CD4-positive, alpha-beta T cell treated with Interleukin-17A for 4 hours (primary cell): Measurements from ENCODE around the gene CDRT4.
"Not testable (repeated sequence)": the region's sequence is repeated elsewhere in the genome, so short reads cannot be mapped to it uniquely, and the experiment has no call there.

Experiments
- DNase-seq: peaks from one replicate; pipeline ENCODE4 v3.0.0-alpha.2; 2020; ENCODE audit warnings: mixed read lengths

The CDRT4 gene

DNA sequence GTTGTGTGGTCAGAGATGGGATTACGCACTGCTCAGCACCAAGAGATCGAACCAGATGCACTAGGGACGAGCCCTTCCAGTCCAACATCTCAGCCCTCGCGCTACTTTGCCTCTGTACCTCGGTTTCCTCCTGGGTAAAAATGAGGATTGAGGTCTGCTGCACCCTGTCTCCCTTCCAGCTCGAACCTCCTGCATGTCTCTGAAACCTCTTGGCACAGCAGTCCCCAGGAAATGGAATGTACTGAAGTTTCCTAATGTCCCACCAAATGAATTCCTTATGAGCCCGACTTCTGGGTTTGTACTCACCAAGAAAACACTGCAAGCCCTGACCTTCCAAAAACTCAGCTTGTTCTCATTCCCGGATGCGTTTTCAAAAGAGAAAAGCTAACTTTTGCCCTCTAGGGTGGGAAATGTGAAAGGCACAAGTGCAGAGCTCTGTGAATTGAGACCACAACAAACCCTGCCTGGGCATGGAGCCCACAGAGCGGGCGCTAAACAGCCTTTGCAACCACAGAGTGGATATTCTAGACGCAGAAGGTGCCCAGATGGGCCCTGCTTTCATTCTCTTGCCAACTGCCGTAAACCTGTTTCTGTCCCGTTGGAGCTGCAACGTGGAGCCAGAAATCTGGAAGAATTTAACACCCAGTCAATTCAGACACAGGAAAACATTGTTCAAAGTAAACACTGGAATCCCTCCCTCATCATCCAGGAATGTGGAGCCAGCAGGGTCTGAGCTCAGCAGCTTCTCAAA is 10.3 kb downstream of the CDRT4 start:
- DNase-seq, result no peak

DNA sequence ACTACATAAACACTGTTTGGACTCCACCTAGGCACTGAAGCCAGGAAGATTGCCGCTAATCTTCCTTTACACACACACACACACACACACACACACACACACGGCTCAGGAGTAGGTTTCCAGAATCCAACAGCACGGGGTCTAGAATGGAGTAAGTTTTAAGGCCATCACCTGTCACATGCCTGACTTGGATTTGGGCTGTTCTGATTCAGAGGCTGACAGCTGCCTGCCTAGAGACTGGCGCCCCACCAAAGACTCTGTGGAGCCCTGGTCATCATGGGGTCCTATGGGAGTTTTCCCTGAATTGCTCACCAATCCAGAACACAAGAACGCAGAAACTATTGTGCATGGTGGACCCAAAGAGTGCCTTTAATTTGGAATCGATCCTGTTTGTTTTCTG is 10.9 kb downstream of the CDRT4 start:
- DNase-seq, result no peak

DNA sequence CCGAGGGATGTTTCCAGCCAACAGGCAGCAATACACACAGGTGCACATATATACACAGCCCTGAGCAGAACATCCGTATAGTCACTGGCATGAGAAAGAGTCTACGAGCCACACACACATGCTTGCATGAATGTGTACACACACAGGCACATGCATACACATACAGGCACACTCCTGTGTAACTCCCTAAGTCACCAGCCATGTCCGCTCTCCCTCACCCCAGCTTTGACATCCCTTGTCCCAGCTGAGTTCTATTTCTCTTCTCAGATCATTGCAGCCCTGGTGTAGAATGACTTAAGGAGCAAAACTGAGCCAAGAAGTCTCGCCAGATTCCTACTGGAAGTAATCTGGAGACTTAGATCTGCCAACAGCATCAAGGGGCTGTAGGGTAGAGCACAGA is 13.1 kb downstream of the CDRT4 start:
- DNase-seq, result no peak

DNA sequence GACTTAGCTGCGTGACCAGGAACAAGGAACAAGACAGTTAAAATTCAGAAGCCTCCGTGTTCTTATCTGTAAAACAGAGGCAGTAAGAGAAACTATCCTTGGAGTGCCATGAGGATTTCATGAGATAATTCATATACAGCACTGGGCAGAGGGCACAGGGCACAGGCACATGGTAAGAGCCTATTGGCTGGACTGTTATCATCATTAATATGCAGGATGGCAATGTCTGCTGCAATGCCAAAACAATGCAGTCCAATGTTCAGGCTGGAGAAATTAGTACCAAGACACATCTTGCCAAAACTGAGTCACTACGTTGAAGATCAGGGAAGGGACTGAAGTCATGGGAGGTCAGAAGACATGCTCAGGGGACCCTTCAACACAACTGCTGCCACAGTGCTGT is 13.6 kb downstream of the CDRT4 start:
- DNase-seq, result no peak

DNA sequence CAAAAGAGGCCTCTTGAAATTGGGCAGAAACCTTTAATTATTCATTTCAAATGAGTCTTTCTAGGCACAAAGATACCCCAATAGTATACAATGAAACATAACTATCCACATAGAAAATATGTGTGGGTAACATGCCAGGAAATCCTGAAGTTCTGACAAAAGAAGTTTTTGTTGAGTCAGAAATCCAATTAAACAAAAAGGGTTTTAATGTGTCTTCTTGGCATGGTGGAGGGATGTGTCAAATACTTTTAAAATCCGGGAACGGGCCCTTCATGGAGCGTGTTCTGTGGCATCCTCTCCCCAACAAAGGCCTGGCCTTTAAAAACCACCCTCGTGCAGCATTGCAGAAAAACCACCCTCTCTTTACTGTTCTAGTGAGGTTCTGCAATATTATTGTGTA is 14.2 kb downstream of the CDRT4 start:
- no peak for DNase-seq

DNA sequence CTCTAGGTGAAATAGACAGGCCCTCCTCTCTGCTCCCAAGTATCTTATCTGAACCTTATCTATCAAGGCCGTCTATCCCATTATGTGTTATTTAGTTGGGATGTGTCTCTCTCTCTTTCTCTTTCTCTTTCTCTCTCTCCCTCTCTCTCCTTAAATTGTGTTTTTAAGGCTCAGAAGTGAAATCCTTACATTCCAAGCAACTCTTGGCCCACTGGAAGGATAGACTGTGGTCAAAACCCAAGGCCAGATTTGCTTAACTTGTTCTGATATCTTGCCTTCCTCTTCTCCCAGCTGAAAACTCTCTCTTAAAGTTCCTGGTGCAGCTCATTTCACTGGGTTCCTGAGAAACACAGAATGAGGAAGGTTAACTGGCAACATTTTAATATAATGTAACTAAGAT is 14.7 kb downstream of the CDRT4 start:
- no peak for DNase-seq

DNA sequence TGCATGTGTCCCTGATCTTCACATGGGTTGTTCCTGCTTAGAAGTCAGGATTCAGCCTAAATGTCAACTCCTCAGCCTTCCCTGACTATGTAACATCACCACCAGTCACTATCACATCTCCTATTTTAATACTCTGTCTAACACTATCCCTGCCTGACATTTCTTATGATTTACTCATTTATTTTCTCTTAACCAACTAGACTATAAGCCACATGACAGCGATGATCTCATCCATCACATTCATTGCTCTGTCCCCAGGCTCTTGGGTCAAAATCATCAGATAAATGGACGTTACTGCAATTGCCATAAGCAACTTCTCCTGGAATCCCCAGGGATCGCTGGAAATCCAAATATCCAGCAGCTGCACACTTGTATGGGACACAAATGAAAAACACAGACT is 15.7 kb downstream of the CDRT4 start:
- DNase-seq, result no peak

DNA sequence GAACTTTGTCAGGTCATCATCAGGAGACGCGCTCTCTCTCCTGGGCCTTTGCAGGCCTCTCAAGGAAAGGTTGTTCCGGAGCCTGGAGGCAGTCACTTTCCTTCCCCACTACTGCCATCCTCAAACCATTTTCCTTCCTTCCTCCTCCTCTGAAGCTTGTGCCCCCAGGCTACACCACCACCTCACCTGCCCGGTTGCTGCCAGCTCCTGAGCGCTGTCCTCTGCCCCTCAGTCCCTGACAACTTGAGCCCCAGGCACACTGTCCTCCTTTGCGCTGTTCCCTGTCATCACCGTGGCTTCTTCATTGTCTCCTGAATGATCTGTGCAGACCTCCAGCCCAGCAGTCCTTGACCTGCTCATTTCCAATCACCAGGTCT is 18.9 kb downstream of the CDRT4 start:
- no peak for DNase-seq

DNA sequence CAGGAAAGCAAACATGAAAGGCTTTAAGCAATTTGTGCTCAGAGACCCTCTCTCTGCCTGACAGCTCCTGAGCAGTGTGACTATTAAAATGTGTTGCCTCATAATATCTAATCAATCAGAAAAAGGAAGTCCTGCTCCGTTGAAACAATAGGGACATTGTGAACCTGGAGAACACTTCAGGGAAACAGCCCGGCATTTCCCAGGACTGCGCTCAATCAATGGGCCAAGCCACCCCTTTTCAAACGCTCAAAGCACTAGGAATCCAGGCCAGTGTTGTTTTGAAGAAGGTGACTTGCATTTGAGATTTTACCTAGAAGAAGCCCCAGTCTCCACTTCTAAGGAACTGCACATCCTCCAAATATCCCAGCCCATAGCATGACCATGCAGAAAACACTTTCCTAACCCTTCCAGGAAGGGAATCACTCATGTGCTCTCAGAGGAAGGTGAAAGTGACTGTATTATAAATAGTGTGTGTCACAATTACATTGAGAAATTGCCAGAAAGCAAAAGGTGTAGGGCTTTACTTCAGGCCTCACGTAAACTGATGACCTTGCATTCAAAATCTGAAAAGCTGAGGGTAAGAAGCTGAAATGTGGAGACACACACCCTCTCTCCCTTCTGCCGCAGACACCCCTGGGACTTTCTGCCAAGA is 19.4 kb downstream of the CDRT4 start:
- no peak for DNase-seq

DNA sequence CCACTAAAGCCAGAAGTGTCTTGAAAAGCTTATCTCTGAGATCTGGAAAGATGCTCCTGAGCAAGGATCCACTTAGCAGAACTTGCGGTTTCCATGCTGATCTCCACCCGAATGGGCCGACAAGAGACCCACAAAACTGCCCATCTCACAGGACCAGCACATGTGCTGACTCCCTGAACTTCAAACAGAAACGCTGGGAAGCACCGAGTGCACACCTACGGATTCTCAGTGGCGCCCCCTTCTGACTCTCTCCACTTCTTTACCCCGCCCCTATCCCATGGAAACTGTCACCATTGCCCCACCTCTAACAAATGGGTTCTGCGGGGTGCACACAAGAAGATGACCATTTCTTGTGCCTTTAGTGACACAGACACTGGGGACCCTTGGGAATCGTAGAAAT is 21.4 kb downstream of the CDRT4 start:
- DNase-seq, result no peak

DNA sequence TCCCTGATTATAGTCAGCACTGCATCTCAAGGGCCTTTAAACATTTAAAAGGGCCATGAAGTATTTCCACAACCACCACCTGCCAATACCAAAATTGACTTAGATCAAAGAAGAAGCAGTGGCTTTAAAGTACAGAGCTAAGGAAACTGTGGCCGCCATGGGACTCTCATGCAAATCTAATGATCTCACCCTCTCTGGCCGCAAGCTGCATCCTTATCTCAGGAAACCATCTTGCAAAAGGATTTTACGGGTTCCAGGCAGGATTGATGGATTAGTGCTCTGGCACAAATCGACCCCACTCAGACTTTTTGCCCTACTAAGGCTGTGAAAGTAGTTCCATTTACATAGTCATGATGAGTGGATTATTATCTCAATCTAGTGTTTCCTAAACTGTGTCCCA is 22.6 kb downstream of the CDRT4 start:
- no peak for DNase-seq

DNA sequence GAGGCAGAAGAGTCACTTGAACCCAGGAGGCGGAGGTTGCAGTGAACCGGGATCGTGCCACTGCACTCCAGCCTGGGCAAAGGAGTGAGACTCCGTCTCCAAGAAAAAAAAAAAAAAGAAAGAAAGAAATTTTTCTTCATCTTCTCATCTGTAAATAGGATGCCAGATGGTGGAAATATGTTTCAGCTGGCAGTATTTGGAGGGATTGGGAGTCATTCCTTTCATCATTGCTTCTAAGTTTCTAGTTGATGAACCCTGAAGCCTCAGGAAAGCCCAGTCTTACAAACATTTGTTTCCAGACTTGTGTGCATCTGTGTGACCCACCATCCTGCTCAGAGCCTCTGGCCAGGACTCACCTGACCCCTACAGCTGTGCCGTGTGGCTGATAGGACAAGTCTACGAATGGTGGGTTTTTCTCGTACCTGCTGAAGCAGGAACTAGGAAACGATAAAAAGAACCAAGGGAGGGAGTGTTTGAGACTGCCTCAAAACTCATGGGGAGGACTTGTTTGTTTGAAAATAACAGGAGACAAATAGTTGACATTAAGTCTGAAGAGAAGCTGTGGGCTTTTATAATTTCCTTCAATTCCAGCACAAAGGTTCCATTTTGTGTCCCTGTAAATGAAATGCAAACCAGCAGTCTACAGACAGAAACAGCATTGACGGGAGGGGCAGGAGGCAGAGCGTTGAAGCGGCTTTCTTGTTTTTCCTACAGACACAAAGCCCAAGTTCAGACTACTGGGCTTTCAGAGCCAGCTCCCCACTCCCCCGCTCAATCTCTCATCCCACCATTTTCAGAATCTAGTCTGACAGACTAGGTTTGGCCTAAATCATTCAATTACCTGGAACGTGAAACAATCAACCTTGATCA is 24.9 kb downstream of the CDRT4 start:
- no peak for DNase-seq

DNA sequence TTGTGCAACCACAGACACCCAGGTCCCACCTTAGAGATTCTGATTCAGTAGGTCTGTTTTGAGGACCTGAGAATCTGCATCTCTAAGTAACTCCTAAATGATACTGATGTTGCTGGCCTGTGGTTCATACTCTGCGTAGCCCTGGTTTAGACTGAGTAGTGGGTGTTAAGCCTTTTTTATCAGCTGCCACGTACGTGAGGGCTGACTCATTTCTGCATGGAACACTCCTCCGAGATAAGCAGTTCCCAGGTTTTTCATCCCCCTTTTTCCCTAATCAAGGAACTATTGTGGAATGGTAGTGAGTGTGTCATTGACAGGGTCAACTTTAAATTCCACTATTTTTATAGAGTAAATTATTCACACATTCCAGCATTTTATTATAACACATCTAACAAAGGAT is 26.1 kb downstream of the CDRT4 start:
- no peak for DNase-seq

DNA sequence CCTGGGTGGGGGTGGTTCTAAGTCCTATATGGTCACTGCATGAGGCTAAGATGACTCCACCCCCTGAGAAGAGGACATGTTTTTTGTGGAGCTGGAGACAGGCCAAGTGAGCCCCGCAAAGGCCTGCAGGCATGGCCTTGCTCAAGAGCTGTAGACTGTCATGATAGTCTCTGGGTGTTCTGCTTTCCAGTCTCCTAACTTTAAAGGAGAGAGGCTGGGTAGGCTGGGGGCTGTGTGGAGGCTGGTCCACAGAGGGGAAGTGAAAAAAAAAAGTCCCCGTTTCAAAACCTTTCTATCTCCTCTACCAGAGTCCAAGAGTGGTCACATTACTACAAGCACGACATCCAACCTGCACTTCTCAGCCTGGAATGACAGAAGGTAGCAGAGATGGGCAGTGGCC is 27.1 kb downstream of the CDRT4 start:
- no peak for DNase-seq

DNA sequence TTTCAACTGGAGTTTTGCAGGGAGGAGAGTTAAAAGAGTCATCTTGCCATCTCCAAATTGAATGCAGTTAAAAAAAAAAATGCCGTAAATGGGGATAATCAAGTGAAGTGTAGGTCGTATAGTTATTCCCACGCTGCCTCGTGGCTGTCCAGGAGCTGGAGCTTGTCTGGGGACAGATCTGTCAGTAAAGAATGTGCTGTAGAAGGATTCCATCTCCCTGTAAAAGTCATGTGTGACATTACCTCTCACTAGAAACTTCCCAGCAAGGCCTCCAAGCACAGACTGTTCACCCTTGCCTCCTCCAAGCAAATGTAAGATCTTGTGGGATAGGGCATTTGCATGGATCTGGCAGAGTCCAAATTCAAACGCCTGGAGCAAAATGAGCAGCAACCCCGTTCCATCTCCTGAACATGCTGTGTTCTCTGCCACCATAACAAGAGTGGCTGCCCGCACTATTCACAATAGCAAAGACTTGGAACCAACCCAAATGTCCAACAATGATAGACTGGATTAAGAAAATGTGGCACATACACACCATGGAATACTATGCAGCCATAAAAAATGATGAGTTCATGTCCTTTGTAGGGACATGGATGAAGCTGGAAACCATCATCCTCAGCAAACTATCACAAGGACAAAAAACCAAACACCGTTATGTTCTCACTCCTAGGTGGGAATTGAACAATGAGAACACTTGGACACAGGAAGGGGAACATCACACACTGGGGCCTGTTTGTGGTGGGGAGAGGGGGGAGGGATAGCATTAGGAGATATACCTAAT is 28.0 kb downstream of the CDRT4 start:
- not testable (repeated sequence) for DNase-seq

DNA sequence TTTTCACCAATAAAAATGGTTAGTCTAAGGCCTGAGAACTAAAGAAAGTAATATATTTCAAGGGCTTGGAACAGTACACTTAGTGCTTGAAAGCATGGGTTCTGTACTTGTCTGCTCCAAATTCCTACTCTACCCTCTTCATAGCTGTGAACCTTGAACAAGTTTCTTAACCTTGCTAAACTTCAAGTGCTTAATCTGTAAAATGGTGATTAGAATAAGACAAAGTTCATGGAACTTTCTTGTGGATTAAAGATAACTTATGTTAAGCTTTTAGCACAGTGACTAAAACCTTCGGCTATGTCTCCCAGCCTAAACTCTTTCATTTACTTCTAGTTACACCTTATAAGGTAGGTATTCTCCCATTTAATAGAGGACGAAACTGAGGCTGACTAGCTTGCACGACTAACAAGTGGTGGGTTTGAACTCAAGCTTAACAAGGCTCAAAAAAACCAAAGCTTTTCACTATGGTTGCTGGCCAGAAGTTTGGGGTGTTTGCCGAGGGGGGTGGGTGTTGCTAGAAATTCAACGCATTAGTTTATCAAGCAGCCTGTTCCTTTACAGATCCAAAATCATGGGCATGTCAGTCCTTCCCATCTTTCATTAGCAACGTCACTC is 28.8 kb downstream of the CDRT4 start:
- DNase-seq, result no peak

DNA sequence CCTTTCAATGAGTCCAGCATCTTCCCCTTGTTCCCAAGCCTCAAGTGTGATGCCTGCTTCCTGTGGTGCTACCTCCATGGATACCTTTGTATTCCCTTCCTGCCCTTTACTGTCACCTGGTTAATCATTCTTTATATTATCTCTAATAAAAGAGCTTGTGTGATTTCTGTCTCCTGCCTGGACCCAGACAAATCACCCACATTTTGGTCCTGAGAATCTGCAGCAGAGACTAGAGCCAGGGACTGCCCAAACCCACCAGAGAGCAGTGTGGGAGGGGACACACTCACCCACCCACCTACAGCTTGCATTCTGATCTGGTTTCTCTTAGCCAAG is 30.2 kb downstream of the CDRT4 start:
- DNase-seq, result no peak

DNA sequence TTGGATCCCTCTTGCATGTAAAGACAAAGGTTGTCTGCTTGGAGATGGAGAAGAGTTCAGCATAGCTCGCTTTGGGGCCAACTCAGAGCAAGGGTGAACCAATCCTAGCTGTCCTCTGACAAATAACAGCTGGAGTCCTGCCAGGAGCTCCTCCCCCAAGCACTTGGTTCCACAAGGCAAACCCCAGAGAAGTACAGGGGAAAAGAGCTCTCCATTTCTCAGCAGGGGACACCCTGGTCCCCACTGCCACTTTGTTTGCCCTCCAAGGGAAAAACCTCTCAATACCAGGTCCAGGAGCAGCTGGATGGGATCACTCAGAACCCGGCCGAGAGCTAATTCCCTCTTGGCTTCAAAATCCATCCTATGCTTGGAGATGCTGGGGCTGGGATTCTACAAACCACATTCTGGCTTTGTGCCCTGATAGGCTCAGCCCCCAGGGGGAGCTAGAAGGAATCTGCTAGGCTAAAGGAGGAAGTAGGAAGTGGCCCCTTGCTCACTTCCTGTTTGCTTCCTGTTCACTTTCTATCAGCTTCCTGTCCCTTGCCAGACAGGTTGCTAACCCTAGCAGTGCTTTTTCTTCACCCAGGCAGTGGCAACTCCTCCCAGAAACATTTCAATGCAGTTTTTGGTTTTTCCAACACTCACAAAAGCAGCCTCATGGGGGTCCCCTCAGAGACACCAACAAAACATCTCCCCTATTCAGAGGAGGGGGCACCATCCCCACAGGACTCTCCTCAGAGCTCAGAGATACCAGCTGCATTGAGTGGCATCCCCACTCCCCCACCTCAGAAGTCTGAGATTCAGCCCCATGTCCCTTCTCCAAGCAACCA is 30.7 kb downstream of the CDRT4 start:
- peak; percentile 48 for DNase-seq

DNA sequence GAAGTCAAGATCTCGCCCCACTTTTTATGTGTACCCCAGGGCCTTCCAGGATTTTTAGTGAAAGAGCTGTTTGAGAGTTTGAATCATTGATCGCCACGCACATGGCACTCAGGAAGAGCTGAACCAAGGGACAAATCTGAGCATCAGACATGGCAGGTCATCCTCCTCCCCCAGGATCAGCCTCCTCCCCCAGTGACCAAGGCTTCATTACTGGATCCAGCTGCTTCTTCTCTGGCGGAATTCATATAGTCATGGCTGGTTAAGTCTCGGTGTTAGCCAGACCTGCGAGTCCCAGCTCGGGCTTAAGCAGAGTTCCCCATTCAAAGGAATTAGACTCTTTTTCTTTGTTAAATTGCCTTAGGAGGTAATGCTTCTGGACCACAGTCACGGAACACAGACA is 32.5 kb downstream of the CDRT4 start:
- DNase-seq, result no peak

DNA sequence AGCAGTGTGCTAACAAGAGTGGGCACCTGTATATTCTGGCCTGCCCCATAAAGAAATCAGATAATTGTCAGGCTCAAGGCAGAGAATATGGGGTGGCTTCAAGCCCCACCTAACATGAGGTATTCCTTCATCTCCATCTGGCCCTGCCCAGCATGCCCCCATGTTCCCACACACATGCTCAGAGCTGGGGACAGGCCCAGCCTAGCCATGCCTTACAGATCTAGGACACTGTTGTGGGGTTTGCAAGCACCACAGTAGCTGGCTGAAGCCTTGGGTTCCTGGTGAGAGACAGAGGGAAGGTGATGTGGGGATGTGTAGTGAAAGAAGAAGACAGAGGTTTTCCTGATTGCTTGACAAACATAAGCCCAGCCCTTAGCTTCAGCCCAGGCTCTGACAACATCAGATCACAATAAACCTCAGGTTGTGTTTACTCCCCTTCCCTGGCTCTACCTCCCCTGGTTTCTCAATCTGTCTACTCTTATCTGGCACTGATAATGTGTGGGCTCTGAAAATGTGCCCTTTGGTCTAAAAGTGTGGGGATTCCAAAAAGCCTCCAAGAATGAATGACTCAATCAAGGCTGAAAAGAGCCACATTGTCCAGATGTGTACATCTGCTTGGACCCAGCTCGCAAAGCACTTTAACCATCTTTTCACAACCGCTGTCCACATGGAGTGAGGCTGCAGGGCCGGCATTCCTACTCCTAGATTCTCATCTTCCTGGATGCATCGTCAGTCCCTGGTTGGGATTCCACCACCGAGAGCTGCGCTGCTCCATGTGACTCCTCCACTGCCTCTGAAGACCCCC is 34.4 kb downstream of the CDRT4 start:
- DNase-seq, result no peak

DNA sequence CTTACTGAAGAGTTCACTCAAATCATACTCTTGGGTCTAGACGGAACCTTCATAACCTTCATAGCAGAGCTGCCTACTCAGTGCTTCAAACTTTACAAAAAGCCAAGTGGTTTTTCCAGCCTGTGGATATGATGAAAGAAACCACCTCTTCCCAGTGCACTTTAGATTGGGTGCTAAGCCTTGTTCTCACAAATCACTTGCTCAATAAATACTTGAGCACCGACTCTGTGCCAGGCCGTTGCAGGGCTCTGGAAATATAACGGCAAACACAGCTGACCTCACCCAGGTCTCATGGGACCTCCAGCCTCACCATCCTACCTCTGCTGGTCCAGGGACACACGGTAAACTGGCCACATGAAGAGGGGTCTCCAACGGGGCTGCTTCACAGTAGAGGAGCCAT is 35.7 kb downstream of the CDRT4 start:
- DNase-seq, result no peak
